ENCODE measurements around the gene CDK9. TPM values are rescaled to one million over a fixed set of nuclear protein-coding genes. Genes with fewer than 3 reads are reported as not detected.

Gene CDK9
- total and polyA plus RNA-seq, 2 experiments from 2014 or later = 58.5 to 84.3 TPM

DNA sequence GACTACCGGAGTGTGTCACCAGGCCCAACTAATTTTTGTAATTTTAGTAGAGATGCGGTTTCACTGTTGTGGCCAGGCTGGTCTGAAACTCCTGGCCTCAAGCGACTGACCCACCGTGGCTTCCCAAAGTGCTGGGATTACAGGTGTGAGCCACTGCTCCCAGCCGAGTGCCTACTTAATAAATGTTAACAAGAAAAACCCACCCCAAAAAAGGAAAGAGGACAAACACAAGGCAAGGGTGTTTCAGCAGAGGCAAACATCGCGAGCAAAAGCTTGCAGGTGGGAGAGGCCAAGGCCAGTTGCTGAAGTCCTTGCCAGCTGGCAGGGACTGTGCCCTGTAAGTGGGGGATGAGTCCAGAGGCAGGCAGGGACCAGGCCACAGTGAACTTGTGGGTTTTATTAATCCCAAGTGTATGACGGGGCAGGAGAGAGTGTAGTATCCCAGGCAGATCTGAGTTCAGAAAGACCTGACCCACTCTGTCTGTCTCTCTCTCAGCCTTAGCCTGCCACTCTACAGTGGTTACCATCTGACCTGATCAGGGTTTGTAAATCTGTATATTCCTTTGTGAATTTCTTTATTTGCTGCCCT, 10.5 kb downstream of the CDK9 start:
- H3F3A ChIP-seq (replicated peaks; ENCODE audit: low read depth) = peaks cover 30% of the 10 kb centered on the region
- no peak overlapping the region for H3K27ac ChIP-seq (ENCODE audit: low read depth)
- no peaks in the 10 kb centered on the region for H3K4me1 ChIP-seq (ENCODE audit: insufficient read depth)
- no peak overlapping the region for H2AFZ ChIP-seq
- no peak overlapping the region for H3K4me2 ChIP-seq
- no peaks in the 10 kb centered on the region for H3K27me3 ChIP-seq (ENCODE audit: insufficient read depth)
- no peak overlapping the region for H3K4me3 ChIP-seq
- no peak overlapping the region for H3K27ac Mint-ChIP-seq
- peaks cover 5% of the 10 kb centered on the region for H3K4me1 Mint-ChIP-seq
- H3K36me3 ChIP-seq (ENCODE audit: insufficient read depth) = peaks cover 11% of the 10 kb centered on the region
- no peak for ATAC-seq
- H3K36me3 Mint-ChIP-seq (ENCODE audit: low read depth) = peaks cover 14% of the 10 kb centered on the region
- peaks cover 5% of the 10 kb centered on the region; the same call in 1 of the 2 replicates for H4K20me1 ChIP-seq (replicated peaks; ENCODE audit: insufficient read depth)
- peaks cover 16% of the 10 kb centered on the region for H3K27me3 Mint-ChIP-seq (ENCODE audit: insufficient read depth, low read depth, poor library complexity)
- TF ChIP-seq JUNB (IDR thresholded peaks at IDR 0.05; ENCODE audit: unreplicated experiment) (no peak), EZH2phosphoT487 (IDR thresholded peaks at IDR 0.05; ENCODE audit: unreplicated experiment) (no peak), STAT1 (IDR thresholded peaks at IDR 0.05; ENCODE audit: unreplicated experiment) (no peak), CTCF (conservative IDR thresholded peaks at IDR 0.05; ENCODE audit: low read depth in 2 of 2) (no peak), CREB1 (CRISPR knock-in tag; IDR thresholded peaks at IDR 0.05; ENCODE audit: low read depth) (no peak), ZNF331 (CRISPR knock-in tag; IDR thresholded peaks at IDR 0.05; ENCODE audit: low read depth) (no peak), EZH2 (IDR thresholded peaks at IDR 0.05; ENCODE audit: low read depth, unreplicated experiment) (no peak), ZNF114 (CRISPR knock-in tag; IDR thresholded peaks at IDR 0.05) (no peak), NANOG (IDR thresholded peaks at IDR 0.05; ENCODE audit: borderline replicate concordance) (no peak), REST (IDR thresholded peaks at IDR 0.05; ENCODE audit: unreplicated experiment) (no peak), POLR2AphosphoS5 (IDR thresholded peaks at IDR 0.05; ENCODE audit: low read depth) (no peak), ETS1 (IDR thresholded peaks at IDR 0.05) (no peak)
- TF ChIP-seq, protein P1, sequence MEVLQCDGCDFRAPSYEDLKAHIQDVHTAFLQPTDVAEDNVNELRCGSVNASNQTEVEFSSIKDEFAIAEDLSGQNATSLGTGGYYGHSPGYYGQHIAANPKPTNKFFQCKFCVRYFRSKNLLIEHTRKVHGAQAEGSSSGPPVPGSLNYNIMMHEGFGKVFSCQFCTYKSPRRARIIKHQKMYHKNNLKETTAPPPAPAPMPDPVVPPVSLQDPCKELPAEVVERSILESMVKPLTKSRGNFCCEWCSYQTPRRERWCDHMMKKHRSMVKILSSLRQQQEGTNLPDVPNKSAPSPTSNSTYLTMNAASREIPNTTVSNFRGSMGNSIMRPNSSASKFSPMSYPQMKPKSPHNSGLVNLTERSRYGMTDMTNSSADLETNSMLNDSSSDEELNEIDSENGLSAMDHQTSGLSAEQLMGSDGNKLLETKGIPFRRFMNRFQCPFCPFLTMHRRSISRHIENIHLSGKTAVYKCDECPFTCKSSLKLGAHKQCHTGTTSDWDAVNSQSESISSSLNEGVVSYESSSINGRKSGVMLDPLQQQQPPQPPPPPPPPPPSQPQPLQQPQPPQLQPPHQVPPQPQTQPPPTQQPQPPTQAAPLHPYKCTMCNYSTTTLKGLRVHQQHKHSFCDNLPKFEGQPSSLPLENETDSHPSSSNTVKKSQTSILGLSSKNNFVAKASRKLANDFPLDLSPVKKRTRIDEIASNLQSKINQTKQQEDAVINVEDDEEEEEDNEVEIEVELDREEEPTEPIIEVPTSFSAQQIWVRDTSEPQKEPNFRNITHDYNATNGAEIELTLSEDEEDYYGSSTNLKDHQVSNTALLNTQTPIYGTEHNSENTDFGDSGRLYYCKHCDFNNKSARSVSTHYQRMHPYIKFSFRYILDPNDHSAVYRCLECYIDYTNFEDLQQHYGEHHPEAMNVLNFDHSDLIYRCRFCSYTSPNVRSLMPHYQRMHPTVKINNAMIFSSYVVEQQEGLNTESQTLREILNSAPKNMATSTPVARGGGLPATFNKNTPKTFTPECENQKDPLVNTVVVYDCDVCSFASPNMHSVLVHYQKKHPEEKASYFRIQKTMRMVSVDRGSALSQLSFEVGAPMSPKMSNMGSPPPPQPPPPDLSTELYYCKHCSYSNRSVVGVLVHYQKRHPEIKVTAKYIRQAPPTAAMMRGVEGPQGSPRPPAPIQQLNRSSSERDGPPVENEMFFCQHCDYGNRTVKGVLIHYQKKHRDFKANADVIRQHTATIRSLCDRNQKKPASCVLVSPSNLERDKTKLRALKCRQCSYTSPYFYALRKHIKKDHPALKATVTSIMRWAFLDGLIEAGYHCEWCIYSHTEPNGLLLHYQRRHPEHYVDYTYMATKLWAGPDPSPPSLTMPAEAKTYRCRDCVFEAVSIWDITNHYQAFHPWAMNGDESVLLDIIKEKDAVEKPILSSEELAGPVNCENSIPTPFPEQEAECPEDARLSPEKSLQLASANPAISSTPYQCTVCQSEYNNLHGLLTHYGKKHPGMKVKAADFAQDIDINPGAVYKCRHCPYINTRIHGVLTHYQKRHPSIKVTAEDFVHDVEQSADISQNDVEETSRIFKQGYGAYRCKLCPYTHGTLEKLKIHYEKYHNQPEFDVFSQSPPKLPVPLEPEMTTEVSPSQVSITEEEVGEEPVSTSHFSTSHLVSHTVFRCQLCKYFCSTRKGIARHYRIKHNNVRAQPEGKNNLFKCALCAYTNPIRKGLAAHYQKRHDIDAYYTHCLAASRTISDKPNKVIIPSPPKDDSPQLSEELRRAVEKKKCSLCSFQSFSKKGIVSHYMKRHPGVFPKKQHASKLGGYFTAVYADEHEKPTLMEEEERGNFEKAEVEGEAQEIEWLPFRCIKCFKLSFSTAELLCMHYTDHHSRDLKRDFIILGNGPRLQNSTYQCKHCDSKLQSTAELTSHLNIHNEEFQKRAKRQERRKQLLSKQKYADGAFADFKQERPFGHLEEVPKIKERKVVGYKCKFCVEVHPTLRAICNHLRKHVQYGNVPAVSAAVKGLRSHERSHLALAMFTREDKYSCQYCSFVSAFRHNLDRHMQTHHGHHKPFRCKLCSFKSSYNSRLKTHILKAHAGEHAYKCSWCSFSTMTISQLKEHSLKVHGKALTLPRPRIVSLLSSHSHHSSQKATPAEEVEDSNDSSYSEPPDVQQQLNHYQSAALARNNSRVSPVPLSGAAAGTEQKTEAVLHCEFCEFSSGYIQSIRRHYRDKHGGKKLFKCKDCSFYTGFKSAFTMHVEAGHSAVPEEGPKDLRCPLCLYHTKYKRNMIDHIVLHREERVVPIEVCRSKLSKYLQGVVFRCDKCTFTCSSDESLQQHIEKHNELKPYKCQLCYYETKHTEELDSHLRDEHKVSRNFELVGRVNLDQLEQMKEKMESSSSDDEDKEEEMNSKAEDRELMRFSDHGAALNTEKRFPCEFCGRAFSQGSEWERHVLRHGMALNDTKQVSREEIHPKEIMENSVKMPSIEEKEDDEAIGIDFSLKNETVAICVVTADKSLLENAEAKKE (CRISPR knock-in tag; IDR thresholded peaks at IDR 0.05) = no peak
- no peaks in the 10 kb centered on the region; the same call in 1 of the 2 replicates for H3K79me2 ChIP-seq (replicated peaks; ENCODE audit: insufficient read depth)
- no peaks in the 10 kb centered on the region for H3K9me2 ChIP-seq (ENCODE audit: insufficient read depth)
- no peak for DNase-seq (ENCODE audit: low spot score)
- H3K9me3 Mint-ChIP-seq = no peaks in the 10 kb centered on the region
- H3K4me3 Mint-ChIP-seq = no peak overlapping the region
